Endothelial cell of umbilical vein (primary cell): ENCODE data around the gene TSC22D3.

ENCODE experiments used
- CTCF ChIP-seq, 2 donors: IDR thresholded peaks; 1 replicate in 1 of 2; 2 replicates in 1 of 2; pipeline ENCODE4 v1.5.1; 2011; ENCODE audit warnings: low read length in 2 of 2, mild to moderate bottlenecking in 2 of 2, moderate library complexity in 2 of 2, control low read depth in 1 of 2, inconsistent platforms in 1 of 2, low read depth in 1 of 2; ENCODE audit not compliant: insufficient read depth in 1 of 2; ENCODE audit errors: extremely low read depth in 1 of 2
- JUN ChIP-seq: IDR thresholded peaks from 2 replicates; pipeline ENCODE4 v1.6.1; 2011; ENCODE audit warnings: borderline replicate concordance, low read depth; ENCODE audit not compliant: insufficient read length, insufficient read depth
- MYC ChIP-seq: IDR thresholded peaks from one replicate; pipeline ENCODE4 v1.6.1; 2011; ENCODE audit warnings: mild to moderate bottlenecking, low read depth, low read length
- POLR2A ChIP-seq: IDR thresholded peaks from 2 replicates; pipeline ENCODE4 v1.6.1; 2012; ENCODE audit warnings: low read depth, mild to moderate bottlenecking, control low read depth, low read length
- POLR2AphosphoS5 ChIP-seq: IDR thresholded peaks from 2 replicates; pipeline ENCODE4 v1.6.1; 2012; ENCODE audit warnings: low read depth, mild to moderate bottlenecking, control low read depth, low read length, moderate library complexity; ENCODE audit not compliant: insufficient read depth
- TF ChIP-seq, protein P1 (sequence below): IDR thresholded peaks from 2 replicates; pipeline ENCODE4 v1.6.1; 2011; ENCODE audit not compliant: insufficient read depth, insufficient read length

- TF ChIP-seq CTCF (IDR thresholded peaks at IDR 0.05; ENCODE audit: extremely low read depth in 1 of 2, insufficient read depth in 1 of 2, low read depth in 1 of 2, low read length in 2 of 2) (no peak), POLR2AphosphoS5 (no peak), POLR2A (no peak), JUN (no peak), MYC (no peak)
- TF ChIP-seq, protein P1, sequence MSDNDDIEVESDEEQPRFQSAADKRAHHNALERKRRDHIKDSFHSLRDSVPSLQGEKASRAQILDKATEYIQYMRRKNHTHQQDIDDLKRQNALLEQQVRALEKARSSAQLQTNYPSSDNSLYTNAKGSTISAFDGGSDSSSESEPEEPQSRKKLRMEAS = no peak
Observed at GRCh38 chrX:107741404-107741790, 34.2 kb downstream of the TSC22D3 start.
